ENCODE results near the gene ASPM.

GRCh38 chr1:197195100-197195499 lies 48.6 kb upstream of the ASPM start:
- TF ChIP-seq ZNF274 (IDR thresholded peaks at IDR 0.05; ENCODE audit: low read depth, low read length) (no peak), YY1 (IDR thresholded peaks at IDR 0.05; ENCODE audit: insufficient read depth, insufficient read length) (no peak)
